ENCODE data around the gene NFIC.

GRCh38 chr19:3357271-3357991 is 9.0 kb upstream of the NFIC start:
- TF ChIP-seq POLR2A (IDR thresholded peaks at IDR 0.05; ENCODE audit: low read depth, low read length) (no peak), POLR2AphosphoS5 (IDR thresholded peaks at IDR 0.05; ENCODE audit: low read depth, low read length) (no peak)

Data from GM12891 (cell line).